Ishikawa (cell line): Measurements from ENCODE around the gene PRSS22.
A peak's percentile ranks its signal among the peaks of the same experiment; 100 is the strongest.

ENCODE experiments used
- CEBPB ChIP-seq: IDR thresholded peaks from 2 replicates; pipeline ENCODE4 v1.6.1; 2012
- CREB1 ChIP-seq: IDR thresholded peaks from 2 replicates; pipeline ENCODE4 v1.6.1; 2012; ENCODE audit warnings: low read depth
- EGR1 ChIP-seq: IDR thresholded peaks from 2 replicates; pipeline ENCODE4 v1.6.1; 2012
- EP300 ChIP-seq: IDR thresholded peaks from 2 replicates; pipeline ENCODE4 v1.6.1; 2012; ENCODE audit warnings: borderline replicate concordance
- FOXM1 ChIP-seq: IDR thresholded peaks from 2 replicates; pipeline ENCODE4 v1.6.1; 2012; ENCODE audit warnings: low read depth, borderline replicate concordance
- MAX ChIP-seq: IDR thresholded peaks from 2 replicates; pipeline ENCODE4 v1.6.1; 2012
- NFIC ChIP-seq: IDR thresholded peaks from 2 replicates; pipeline ENCODE4 v1.6.1; 2012
- RAD21 ChIP-seq: IDR thresholded peaks from 2 replicates; pipeline ENCODE4 v1.6.1; 2012; ENCODE audit warnings: low read depth
- TAF1 ChIP-seq: IDR thresholded peaks from 2 replicates; pipeline ENCODE4 v1.6.1; 2012; ENCODE audit warnings: low read depth, mild to moderate bottlenecking
- TCF12 ChIP-seq: IDR thresholded peaks from 2 replicates; pipeline ENCODE4 v1.6.1; 2012; ENCODE audit warnings: low read depth
- TEAD4 ChIP-seq: IDR thresholded peaks from 2 replicates; pipeline ENCODE4 v1.6.1; 2012
- YY1 ChIP-seq: IDR thresholded peaks from 2 replicates; pipeline ENCODE4 v1.6.1; 2012; ENCODE audit warnings: low read depth
- ZBTB7A ChIP-seq: IDR thresholded peaks from 2 replicates; pipeline ENCODE4 v1.6.1; 2012; ENCODE audit warnings: low read depth
- TF ChIP-seq, protein P1 (sequence below): IDR thresholded peaks from 2 replicates; pipeline ENCODE4 v1.6.1; 2012; ENCODE audit warnings: low read depth, mild to moderate bottlenecking
- TF ChIP-seq, protein P2 (sequence below): IDR thresholded peaks from 2 replicates; pipeline ENCODE4 v1.6.1; 2012

PRSS22 gene

DNA sequence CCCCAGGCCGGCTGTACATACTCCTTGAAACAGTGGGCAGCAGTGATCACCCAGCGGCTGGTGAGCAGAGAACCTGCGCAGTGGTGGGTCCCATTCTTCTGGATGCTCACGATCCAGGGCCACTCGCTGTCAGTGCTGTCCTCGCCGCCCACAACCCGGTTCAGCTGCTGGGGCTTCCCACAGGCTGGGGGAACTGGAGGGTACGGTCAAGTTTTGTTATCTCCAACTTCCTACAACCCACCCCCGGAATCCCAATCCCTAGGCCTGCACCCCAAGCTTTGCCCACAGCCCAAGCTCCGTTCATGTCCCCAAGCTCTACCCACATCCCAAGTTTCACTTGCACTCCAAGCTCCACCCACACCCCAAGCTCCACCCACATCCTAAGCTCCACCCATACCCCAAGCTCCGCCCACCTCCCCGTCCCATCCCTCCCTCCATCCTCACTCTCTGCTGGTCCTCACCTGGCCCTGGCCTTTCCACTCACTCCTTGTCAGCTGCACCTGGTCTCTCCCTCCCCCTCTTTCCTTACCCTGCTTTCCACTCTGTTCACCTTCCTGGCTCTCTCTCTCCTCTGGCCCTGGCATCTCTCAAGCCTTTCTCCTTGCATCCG lies 1.8 kb downstream of the PRSS22 start:
- TF ChIP-seq, protein P1, sequence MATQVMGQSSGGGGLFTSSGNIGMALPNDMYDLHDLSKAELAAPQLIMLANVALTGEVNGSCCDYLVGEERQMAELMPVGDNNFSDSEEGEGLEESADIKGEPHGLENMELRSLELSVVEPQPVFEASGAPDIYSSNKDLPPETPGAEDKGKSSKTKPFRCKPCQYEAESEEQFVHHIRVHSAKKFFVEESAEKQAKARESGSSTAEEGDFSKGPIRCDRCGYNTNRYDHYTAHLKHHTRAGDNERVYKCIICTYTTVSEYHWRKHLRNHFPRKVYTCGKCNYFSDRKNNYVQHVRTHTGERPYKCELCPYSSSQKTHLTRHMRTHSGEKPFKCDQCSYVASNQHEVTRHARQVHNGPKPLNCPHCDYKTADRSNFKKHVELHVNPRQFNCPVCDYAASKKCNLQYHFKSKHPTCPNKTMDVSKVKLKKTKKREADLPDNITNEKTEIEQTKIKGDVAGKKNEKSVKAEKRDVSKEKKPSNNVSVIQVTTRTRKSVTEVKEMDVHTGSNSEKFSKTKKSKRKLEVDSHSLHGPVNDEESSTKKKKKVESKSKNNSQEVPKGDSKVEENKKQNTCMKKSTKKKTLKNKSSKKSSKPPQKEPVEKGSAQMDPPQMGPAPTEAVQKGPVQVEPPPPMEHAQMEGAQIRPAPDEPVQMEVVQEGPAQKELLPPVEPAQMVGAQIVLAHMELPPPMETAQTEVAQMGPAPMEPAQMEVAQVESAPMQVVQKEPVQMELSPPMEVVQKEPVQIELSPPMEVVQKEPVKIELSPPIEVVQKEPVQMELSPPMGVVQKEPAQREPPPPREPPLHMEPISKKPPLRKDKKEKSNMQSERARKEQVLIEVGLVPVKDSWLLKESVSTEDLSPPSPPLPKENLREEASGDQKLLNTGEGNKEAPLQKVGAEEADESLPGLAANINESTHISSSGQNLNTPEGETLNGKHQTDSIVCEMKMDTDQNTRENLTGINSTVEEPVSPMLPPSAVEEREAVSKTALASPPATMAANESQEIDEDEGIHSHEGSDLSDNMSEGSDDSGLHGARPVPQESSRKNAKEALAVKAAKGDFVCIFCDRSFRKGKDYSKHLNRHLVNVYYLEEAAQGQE: no peak
- TF ChIP-seq RAD21: no peak
- no peak for TF ChIP-seq EGR1
- no peak for TF ChIP-seq TCF12
- TF ChIP-seq FOXM1: no peak
- no peak for TF ChIP-seq ZBTB7A
- TF ChIP-seq YY1: no peak
- TF ChIP-seq CEBPB: no peak
- TF ChIP-seq, protein P2, sequence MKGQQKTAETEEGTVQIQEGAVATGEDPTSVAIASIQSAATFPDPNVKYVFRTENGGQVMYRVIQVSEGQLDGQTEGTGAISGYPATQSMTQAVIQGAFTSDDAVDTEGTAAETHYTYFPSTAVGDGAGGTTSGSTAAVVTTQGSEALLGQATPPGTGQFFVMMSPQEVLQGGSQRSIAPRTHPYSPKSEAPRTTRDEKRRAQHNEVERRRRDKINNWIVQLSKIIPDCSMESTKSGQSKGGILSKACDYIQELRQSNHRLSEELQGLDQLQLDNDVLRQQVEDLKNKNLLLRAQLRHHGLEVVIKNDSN: no peak
- no peak for TF ChIP-seq CREB1
- TF ChIP-seq TAF1: no peak
- TF ChIP-seq EP300: no peak
- no peak for TF ChIP-seq TEAD4
- no peak for TF ChIP-seq NFIC
- TF ChIP-seq MAX: no peak

GRCh38 chr16:2855536-2855935 lies 2.4 kb downstream of the PRSS22 start:
- TF ChIP-seq CREB1 (no peak), TCF12 (no peak), TAF1 (no peak), TEAD4 (no peak), NFIC (no peak), EGR1 (no peak), EP300 (no peak), ZBTB7A (no peak), YY1 (no peak), FOXM1 (no peak), RAD21 (no peak), CEBPB (no peak), MAX (no peak)
- TF ChIP-seq, protein P2: no peak
- TF ChIP-seq, protein P1: no peak

- TF ChIP-seq FOXM1: no peak
- peak; percentile 33; the same call in 1 of the 2 replicates for TF ChIP-seq RAD21
These were observed 3.2 kb downstream of the PRSS22 start for GRCh38 chr16:2854700-2855309.

DNA sequence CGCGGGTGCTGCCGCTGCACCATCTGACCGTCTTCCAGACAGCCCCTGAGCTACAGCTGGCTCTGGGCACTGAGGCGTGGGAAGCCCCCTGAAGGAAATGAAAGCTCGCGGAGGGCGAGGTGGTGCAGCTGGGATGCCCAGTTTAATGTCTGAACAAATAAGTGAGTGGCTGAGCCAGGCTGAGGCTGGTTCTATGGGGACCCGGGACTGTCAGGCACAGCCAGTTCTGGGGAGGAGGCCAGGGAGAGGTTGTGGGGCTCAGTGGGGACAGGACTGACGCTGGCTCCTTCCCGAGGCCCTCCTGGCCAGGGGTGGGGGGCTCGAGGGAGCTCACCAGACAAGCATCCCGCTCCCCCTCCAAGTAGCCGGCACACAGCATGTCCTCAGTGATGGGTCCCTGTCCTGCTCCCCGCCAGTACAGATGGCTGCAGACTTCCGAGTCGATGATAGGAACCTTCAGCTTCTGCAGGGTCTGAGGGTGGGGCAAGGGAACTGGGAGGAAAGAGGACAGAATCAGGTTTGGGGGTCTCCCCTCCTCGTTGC lies 4.4 kb downstream of the PRSS22 start:
- TF ChIP-seq CEBPB (no peak), EGR1 (no peak), TCF12 (no peak), ZBTB7A (no peak), CREB1 (no peak), NFIC (no peak), RAD21 (no peak), YY1 (no peak), FOXM1 (no peak), EP300 (no peak), MAX (no peak), TAF1 (no peak), TEAD4 (no peak)
- TF ChIP-seq, protein P1: no peak
- TF ChIP-seq, protein P2: no peak
